GM19438 (cell line): Measurements from ENCODE around the gene CAPN6.

Source experiments
- ATAC-seq: cut with Tn5 transposase; IDR thresholded peaks from one replicate; pipeline ENCODE4 v1.9.1; 2021; ENCODE audit warnings: low read depth; ENCODE audit not compliant: unreplicated experiment

CAPN6 gene

GRCh38 chrX:111270339-111270738 is at the start of gene CAPN6:
Gene CAPN6, minus strand, starts transcription at chrX:111270483. Its CDS starts 6,547 bp downstream, at chrX:111263936.
- ATAC-seq, result no peak

DNA sequence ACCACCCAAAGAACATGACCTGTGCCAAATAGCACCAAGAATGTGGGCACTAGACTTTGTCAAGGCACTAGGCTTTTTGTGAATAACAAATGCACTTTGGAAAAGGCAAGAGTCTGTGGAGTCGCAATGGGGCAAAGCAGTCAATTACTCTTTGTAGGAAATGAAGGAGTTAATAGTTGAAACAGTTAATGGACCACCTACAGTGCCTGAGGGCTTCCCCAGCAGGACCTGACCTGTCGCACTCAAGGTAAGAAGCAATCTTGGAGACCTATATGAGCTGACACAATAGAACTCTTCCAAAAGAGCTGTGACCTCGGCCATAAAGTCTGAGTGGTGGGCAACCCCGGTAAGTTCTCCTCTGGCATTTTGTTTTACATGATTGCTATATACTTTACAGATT is 49.2 kb upstream of the CAPN6 start:
- ATAC-seq, result no peak

DNA sequence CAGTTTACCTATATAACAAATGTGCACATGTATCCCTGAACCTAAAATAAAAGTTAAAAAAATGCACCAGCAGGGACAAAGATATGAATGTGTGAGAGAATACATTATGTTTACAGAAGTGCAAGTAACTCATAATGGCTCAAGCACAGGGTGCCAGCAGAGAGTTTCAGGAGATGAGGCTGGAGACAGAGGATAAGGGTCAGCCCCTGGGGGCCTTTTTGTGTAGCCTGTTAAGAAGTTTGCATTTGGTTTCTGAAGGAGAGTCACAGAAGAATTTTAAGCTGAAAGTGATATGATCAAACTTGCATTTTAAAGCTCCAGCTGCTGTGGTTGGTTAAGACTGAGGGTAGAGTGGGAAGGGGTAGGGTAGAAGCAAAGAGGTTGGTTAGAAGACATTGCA is 48.6 kb upstream of the CAPN6 start:
- no peak for ATAC-seq

- no peak for ATAC-seq
These were observed 38.8 kb upstream of the CAPN6 start for GRCh38 chrX:111309083-111309482.

DNA sequence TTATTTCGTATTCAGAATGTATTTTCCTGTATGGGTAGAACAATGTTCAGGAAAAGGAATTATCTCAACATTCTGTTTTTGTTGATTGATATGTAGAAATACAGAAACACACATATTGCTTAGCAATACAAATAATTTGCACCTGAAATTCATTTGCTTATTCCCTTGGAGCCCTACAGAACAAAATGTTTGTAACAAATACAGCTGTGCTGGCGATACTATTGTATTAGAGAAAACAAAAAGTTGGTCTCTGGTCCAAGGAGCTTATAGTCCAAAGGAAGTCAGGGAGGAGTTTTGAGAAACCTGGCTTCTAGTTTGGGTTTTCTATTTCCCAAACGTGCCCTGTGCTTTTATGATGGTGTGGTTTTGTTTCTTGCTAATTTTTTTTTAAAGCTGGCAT is 37.8 kb upstream of the CAPN6 start:
- no peak for ATAC-seq

DNA sequence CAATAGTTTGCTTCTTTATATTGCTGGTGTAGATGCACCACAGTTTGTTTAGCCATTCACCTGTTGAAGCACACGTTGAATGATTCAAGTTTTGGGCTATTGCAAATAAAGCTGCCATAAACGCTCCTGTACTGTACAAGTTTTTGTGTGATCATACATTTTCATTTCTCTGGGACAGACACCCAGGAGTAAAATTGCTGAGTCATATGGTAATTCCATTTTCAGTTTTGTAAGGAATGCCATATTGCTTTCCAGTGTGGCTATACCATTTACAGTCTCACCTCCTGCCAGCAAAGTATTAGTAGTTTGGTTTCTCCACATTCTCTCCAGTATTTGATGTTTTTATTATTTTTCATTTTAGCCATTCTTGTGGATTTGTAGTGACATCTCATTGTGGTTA is 32.0 kb upstream of the CAPN6 start:
- ATAC-seq, result no peak

GRCh38 chrX:111288841-111289240 is 18.6 kb upstream of the CAPN6 start:
- ATAC-seq, result no peak

- ATAC-seq, result no peak
These were observed 14.5 kb upstream of the CAPN6 start for GRCh38 chrX:111284631-111285293.

GRCh38 chrX:111283446-111283845 is 13.2 kb upstream of the CAPN6 start:
- ATAC-seq, result no peak

GRCh38 chrX:111282991-111283390 is 12.7 kb upstream of the CAPN6 start:
- no peak for ATAC-seq

DNA sequence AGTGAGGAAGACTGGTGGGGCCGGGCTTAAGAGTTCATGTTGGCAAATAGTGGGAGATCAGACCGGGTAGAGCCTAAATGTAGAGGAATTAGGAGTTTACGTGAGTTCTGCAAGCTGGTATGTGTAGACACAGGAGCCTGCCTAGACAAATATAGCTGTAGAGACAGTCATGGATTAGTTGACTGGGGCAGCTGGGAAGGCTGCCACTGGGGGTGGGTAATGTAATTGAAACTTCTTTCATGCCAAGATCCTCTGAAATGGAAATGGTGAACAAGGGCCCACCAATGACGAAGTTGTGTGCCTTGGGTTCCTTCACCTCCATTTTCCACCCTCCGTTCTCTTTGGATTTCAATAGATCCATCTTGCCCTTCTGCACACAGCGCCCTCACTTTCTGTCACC is 11.9 kb upstream of the CAPN6 start:
- no peak for ATAC-seq

DNA sequence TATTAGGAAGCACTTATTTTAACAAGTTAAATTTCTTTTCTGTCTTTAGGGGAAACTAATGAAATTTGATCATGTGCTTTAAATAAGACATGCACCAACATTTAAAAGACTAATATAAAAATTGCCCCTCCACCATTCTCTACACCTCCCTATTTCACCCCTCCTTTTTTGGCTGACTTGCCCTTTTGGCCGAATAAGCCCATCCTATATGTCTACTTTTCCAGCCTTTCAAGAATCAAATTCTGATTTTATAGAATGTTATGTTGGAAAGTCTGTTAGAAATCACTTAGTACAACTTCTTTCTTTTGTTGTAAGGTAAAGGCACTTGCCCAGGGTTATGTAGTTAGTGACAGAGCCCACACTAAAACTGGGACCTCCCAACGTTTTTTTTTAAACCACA is 1.8 kb downstream of the CAPN6 start:
- no peak for ATAC-seq

GRCh38 chrX:111265486-111265885 is 4.8 kb downstream of the CAPN6 start:
- ATAC-seq, result no peak

DNA sequence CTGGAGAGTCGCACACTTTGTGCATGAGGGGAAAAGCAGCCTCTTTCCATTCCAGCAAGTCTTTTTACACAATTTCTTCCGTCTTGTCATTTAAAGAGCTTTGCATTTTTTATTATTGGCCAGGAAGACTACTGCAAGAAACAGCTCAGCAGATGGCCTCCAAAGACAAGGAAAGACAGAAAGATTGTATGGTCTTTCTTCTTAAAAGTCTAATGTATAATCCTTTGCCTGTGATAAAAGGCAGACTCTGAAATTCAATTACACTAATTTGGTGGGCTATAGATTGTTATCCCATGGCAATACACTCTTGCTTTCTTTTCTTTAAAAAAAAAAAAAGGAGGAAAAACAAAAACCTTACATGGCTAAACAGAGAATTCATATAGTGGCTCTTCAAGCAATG is 5.9 kb downstream of the CAPN6 start:
- ATAC-seq, result no peak

DNA sequence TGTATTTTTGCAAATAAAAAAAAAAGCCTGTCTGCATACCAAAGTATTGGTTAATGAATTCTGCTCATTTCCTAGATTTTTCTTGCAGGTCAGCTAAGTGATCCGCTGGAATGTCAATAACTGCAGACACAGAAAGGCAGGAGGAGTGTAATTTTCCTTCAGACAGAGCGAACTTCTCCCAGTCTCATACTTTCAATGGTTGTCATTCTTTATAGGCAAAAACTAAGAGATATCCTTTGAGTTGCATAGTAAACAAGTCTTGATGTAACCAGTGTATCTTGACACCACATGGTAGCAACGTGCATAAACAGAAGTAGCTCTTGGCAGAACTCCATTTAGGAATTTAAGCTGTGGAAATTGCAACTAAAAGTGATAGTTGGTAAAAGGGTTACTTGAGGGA is 8.2 kb downstream of the CAPN6 start:
- ATAC-seq, result no peak

DNA sequence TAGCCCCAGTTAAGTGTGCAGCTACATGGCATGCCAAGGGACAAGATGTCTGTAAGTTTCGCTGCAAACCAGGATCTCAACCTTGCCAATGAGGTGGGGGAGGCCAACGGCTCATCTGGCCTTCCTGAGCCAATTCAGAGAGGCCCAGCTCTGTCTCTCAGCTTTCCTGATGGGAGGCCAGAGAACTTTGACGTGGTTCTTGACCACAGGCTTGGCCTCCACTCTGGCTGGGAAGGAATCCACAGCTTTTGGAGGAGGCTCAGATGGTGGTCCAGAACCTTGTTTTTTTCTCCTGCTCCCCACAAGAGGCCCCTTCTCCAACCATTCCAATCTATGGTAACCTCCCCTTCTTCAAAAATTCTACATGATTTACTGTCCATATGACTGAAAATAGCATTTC is 9.8 kb downstream of the CAPN6 start:
- no peak for ATAC-seq

GRCh38 chrX:111259559-111259958 is 10.7 kb downstream of the CAPN6 start:
- ATAC-seq, result no peak

DNA sequence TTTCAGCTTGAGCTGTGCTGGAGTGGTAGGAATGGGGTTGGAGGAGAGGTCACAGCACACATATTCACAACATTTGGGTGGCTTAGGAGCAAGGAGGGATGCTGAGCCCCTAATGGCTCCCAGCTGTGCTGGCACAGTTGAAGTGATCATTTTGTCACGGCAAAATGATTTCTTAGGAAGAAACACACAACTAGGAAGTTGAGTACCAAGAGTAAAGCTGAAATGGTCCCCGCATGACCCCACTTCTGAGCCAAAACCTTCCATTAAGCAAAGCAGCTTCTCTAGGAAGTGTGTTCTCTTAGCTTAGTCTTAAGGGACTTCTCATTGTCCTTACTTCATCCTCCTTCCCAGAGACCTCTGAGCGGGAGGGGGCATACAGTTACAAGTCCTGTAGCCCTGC is 12.6 kb downstream of the CAPN6 start:
- ATAC-seq, result no peak

GRCh38 chrX:111254896-111255693 is 15.2 kb downstream of the CAPN6 start:
- ATAC-seq, result no peak

- ATAC-seq, result no peak
These were observed 26.0 kb downstream of the CAPN6 start for GRCh38 chrX:111244235-111244750.

- no peak for ATAC-seq
These were observed 53.9 kb downstream of the CAPN6 start for GRCh38 chrX:111216293-111216801.

DNA sequence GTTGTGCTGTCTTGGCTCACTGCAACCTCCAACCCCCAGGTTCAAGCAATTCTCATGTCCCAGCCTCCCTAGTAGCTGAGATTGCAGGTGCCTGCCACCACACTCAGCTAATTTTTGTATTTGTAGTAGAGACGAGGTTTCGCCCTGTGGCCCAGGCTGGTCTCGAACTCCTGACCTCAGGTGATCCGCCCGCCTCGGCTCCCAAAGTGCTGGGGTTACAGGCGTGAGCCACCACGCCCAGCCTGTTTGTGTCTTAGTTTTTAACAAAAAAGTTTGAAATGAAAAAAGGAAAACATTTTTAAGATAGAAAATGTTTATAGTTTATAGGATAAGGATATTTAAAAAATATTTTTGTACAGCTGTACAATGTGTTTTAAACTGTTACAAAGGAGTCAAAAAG is 62.4 kb downstream of the CAPN6 start:
- no peak for ATAC-seq
